ENCODE measurements around the gene KCND2. TPM values are rescaled to one million over a fixed set of nuclear protein-coding genes. Genes with fewer than 3 reads are reported as not detected.

The KCND2 gene
- total RNA-seq, 1 donor from 2014 or later, result 1.2 TPM

GRCh38 chr7:120521761-120522737 is 249.1 kb downstream of the KCND2 start:
- H3K27ac Mint-ChIP-seq (ENCODE audit: unreplicated experiment), result no peak overlapping the region
- no peaks in the 10 kb centered on the region for H3K27me3 Mint-ChIP-seq (ENCODE audit: unreplicated experiment)
- H3K4me1 Mint-ChIP-seq (ENCODE audit: low read depth, unreplicated experiment), result peaks cover 2% of the 10 kb centered on the region
- H3K4me3 Mint-ChIP-seq (ENCODE audit: unreplicated experiment), result no peak overlapping the region
- no peak for DNase-seq
- peaks cover 1% of the 10 kb centered on the region for H3K9me3 Mint-ChIP-seq (ENCODE audit: unreplicated experiment)
- H3K36me3 Mint-ChIP-seq (ENCODE audit: unreplicated experiment), result no peaks in the 10 kb centered on the region
- TF ChIP-seq CTCF (IDR thresholded peaks at IDR 0.05; ENCODE audit: partially characterized antibody, unreplicated experiment), result no peak

DNA sequence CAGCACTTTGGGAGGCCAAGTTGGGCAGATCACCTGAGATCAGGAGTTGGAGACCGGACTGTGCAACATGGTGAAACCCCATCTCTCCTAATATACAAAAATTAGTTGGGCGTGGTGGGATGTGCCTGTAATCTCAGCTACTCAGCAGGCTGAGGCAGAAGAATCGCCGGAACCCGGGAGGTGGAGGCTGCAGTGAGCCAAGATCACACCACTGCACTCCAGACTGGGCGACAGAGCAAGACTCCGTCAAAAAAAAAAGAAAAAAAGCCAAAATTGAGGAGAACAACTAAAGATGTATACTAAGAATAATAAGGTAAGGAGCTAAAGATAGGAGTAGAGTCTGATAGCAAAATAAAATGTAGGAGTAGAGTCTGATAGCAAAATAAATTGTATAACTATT is 251.0 kb downstream of the KCND2 start:
- H3K9me3 Mint-ChIP-seq (ENCODE audit: unreplicated experiment), result peaks cover 1% of the 10 kb centered on the region
- H3K27me3 Mint-ChIP-seq (ENCODE audit: unreplicated experiment), result no peaks in the 10 kb centered on the region
- H3K4me3 Mint-ChIP-seq (ENCODE audit: unreplicated experiment), result no peak overlapping the region
- peaks cover 2% of the 10 kb centered on the region for H3K4me1 Mint-ChIP-seq (ENCODE audit: low read depth, unreplicated experiment)
- H3K27ac Mint-ChIP-seq (ENCODE audit: unreplicated experiment), result no peak overlapping the region
- no peak for TF ChIP-seq CTCF (IDR thresholded peaks at IDR 0.05; ENCODE audit: partially characterized antibody, unreplicated experiment)
- DNase-seq, result no peak
- H3K36me3 Mint-ChIP-seq (ENCODE audit: unreplicated experiment), result no peaks in the 10 kb centered on the region

DNA sequence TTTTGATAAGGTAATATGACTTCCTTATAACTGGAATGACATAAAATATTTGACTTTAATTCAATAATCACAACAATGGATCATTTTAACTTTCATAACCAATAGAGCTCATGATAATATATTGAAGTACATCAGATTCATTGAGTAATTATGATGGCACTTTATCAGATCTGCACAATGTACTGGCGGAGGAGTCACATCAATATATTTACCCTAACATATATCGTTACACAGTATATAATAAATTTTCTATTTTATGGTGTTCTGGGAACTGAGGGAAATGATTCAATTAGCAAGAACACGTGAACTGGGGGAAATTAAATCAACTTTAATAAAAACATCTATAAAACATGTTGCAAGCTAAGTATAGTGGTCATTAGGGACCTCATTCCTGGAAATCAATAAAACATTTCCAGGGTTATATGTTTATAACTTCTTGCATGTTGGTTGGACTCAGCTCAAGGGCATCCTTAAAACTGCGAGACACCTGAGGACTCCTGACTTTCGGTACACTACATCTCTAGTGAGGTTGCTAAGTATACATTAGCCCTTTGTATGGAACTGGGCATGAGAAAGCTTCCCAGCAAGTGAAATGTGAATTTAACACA is 254.0 kb downstream of the KCND2 start:
- H3K27me3 Mint-ChIP-seq (ENCODE audit: unreplicated experiment), result no peaks in the 10 kb centered on the region
- no peak overlapping the region for H3K27ac Mint-ChIP-seq (ENCODE audit: unreplicated experiment)
- TF ChIP-seq CTCF (IDR thresholded peaks at IDR 0.05; ENCODE audit: partially characterized antibody, unreplicated experiment), result no peak
- H3K9me3 Mint-ChIP-seq (ENCODE audit: unreplicated experiment), result peaks cover 1% of the 10 kb centered on the region
- no peaks in the 10 kb centered on the region for H3K36me3 Mint-ChIP-seq (ENCODE audit: unreplicated experiment)
- no peak overlapping the region for H3K4me3 Mint-ChIP-seq (ENCODE audit: unreplicated experiment)
- no peak for DNase-seq
- H3K4me1 Mint-ChIP-seq (ENCODE audit: low read depth, unreplicated experiment), result peaks cover under 1% of the 10 kb centered on the region

DNA sequence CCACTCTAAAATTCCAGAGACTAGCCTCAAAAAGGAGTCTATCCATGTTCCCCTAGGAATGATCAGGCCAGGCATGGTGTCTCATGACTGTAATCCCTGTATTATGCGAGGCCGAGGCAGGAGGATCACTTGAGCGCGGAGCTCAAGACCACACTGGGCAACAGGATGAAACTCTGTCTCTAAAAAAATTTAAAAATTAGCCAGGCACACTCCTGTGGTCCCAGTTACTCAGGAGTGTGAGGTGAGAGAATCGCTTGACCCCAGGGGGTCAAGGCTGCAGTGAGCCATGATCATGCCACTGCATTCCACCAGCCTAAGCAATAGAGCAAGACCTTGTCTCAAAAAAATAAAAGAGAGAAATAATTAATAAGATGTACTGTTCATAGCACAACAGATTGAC is 256.8 kb downstream of the KCND2 start:
- TF ChIP-seq CTCF (IDR thresholded peaks at IDR 0.05; ENCODE audit: partially characterized antibody, unreplicated experiment), result no peak
- DNase-seq, result no peak
- Mint-ChIP-seq H3K27ac (ENCODE audit: unreplicated experiment) (no peak overlapping the region), H3K27me3 (ENCODE audit: unreplicated experiment) (peaks cover 2% of the 10 kb centered on the region), H3K4me3 (ENCODE audit: unreplicated experiment) (no peak overlapping the region), H3K9me3 (ENCODE audit: unreplicated experiment) (no peaks in the 10 kb centered on the region), H3K4me1 (ENCODE audit: low read depth, unreplicated experiment) (no peaks in the 10 kb centered on the region), H3K36me3 (ENCODE audit: unreplicated experiment) (no peaks in the 10 kb centered on the region)

DNA sequence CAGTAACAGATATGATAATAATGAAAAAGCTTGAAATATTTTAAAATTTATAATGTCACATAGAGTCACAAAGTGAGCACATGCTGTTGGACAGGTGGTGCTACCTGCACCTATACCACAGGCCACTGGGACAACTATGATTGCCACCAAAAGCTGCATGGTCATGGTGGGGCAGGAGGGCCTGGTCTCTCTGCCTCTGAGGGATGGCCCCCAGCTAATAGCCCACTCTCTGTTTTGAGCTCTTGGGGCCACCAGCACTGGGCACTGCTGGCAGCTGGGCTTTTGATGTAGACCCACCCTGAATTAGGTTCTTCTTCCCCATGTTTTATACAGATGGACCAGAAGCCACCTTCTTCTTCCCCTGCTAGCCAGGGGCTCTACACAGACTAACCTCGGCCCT is 265.4 kb downstream of the KCND2 start:
- H3K36me3 Mint-ChIP-seq (ENCODE audit: unreplicated experiment), result no peaks in the 10 kb centered on the region
- no peak overlapping the region for H3K27ac Mint-ChIP-seq (ENCODE audit: unreplicated experiment)
- TF ChIP-seq CTCF (IDR thresholded peaks at IDR 0.05; ENCODE audit: partially characterized antibody, unreplicated experiment), result no peak
- H3K27me3 Mint-ChIP-seq (ENCODE audit: unreplicated experiment), result no peaks in the 10 kb centered on the region
- no peak overlapping the region for H3K4me3 Mint-ChIP-seq (ENCODE audit: unreplicated experiment)
- no peak for DNase-seq
- H3K9me3 Mint-ChIP-seq (ENCODE audit: unreplicated experiment), result no peaks in the 10 kb centered on the region
- H3K4me1 Mint-ChIP-seq (ENCODE audit: low read depth, unreplicated experiment), result no peaks in the 10 kb centered on the region
